GM19025 (cell line): Measurements from ENCODE around the gene FAM89B.
"Not testable (repeated sequence)": the region's sequence is repeated elsewhere in the genome, so short reads cannot be mapped to it uniquely, and the experiment has no call there.

Experiments used
- ATAC-seq: cut with Tn5 transposase; IDR thresholded peaks from one replicate; pipeline ENCODE4 v1.9.1; 2021; ENCODE audit warnings: mild to moderate bottlenecking, low read depth, moderate library complexity; ENCODE audit not compliant: unreplicated experiment

The FAM89B gene

DNA sequence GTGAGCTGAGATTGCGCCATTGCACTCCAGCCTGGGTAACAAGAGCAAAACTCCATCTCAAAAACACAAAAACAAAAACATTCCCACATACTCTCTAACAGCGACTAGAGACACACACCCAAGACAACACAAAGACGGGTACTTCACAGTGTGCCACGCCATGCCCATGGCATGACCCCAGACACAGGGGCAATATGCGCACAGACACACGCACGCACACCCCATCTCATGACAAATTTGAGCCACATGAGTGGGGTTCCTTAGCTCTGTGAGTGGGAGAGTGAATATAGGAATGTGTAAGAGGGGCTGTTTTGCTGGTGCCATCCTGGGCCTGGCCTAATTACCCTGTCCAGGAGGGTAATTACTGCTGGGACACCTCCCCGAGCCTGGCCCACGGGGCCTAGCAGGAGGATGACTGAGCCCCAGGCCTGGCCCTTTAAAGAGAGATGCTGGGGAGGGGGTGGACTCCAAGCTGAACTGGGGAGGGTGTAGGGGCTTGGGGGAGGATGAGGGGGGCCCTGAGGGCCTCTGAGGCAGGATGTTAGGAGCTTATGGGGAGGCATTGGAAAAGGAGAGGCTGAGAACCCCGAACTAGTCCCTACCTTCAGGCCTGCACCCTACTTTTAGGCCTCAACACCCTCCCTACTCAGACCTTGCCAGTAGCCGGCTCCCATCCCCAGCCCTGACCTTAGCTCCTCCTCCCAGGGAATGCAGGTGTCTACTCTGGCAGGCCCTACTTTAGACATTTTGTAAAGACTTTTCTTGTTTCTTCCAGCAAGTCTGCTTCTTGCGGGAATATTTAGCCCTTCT lies 15.7 kb upstream of the FAM89B start:
- no peak for ATAC-seq

DNA sequence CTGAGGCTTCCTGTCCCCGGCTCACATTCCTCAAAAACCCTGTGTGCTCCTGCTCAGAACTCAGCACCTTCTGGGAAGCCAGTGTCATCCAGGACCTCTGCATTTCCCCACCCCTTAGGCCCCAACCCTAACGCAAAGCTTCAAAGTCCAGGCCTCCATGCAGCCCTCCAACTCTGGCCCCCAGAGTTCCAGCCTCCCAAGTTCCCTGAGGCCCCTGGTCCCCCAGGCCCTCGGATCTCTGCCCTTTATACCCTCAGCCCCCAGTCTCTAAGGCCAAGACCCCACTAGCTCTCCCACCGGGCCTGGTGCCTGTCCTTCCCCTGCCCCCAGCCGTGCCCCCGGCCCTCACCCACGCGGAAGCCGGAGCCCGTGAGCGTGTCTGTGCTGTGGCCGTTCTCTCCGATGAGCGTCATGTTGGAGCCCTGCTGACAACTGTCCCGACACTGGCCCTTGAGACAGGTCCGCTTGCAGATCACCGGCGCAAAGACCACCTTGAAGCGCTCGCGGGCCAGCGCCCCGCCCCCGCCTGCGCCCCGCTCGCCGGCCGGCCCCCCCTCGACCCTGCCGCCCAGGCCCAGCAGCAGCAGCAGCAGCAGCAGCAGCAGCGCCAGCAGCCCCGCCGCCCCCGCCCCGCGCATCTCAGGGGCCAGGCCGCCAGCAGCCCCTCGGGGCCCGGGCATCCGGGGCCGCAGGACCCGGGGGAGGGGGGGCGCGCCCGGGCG lies 14.9 kb upstream of the FAM89B start:
- no peak for ATAC-seq

DNA sequence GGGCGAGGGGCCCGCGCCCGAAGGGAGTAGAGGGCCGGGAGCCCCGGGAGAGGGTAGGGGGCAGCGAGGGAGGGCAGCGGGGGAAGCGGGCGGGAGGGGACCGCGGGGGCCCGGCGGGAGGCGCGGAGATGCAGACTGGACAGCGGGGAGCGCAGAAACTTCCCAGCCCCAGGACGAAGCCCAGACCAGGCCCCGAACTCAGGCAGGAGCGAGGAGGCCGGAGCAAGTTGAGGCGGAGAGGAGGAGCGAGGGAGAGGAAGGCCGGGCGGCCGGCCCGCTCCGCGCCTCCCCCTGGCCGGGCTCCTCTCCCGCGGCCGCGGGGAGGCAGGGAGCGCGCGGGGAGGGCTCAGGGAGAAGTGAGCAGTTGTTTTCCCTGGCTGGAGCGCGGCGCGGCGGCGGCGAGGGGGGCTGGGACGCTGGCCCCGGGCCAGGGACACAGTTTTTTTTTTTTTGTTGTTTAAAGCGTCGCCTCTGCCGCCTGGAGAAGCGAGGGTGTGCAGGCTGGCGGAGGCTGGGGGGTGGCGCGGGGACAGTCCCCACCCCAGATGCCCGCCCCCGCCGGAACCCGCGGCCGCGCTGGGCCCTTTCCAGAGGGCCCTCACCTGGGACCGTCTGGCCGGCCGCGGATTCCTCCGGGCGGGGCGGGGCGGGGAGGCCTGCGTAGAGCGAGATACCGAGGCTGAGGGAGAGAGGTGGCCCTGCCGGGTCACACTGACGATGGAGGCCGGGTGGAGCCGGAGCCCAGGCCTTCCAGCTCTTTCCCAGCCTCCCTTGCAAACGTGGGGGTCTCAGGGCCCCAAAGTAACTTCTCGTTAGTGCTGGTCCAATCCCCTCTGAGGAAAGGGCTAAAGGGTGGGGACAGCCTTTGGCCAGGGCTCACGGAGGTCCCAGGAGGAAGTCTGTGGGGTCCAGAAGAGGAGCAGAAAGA lies 14.1 kb upstream of the FAM89B start, which contains the start of gene LTBP3:
LTBP3 (minus strand) TSS at position 358 of the 928 bp plus-strand sequence. CDS start 400 bp downstream, outside the sequence.
- ATAC-seq, result no peak

DNA sequence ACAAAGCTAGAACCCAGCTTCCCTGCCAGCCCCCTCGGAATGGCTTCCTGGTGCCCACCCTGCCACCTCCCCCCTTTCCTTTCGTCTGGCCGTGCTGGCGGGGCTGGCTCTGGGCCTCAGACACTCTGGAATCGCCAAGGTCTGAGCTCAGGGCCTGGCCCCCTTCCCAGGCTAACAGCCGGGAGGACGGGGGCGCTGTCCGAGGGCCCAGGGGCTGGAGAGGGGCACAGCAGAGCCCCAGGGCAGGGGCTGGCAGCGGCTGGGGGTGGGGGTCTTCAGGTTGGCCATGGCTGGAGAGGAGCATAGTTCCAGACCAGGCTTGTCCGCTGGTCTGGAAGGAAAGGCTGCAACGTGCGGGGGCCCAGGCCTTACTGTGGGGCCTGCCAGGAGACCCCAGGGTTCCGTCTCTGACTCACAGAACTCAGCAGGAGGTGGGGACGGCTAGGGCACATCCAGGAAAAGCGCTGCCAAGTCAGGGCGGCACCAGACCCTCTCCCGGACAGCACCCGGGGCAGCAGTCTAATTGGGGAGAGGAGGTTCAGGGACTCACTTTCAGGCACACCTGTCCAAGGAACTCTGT lies 13.3 kb upstream of the FAM89B start:
- no peak for ATAC-seq

DNA sequence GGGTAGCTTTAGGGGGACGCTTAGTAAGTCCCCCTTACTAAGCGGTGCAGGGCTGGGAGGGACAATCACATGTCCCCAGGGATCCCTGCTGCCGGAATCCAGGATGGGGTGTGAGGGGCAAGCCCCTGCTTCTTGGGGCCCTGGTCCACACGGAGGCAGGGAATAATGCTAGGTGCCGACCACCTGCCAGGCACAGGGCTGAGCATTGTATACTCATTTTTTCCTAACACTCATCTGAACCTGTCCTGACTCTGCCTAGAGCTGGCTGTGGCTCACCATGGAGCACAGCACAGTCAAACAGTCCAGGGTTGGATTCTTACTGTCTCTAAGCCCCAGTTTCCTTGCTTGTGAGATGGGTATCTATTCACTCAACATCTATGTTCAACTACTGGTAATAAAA lies 12.8 kb upstream of the FAM89B start:
- ATAC-seq, result no peak

DNA sequence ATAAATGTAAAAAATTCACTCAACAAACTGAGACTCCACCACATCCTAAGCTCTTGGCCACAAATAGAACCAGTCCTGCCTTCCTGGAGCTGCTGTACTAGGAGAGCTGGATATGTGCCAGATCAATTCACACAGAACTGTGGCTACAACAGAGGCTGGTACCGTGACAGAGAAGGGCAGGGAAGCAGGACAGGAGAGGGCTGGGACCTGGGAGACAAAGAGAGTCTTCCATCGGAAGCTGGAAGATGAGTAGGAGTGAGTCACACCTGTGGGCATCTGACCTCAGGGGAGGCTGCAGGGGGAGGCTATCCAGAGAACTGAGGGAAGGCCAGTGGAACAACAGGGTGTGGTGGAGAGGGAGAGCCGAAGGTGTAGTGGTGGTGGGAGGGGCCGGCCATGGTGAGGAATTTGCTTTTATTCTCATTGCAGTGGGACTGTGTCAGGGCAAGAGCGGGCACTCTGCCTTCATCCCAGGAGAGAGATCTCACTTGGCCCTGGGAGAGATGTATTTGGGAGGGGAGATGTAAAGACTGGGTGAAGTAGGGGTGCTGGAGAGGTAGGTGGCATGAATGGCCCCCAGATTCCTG lies 12.3 kb upstream of the FAM89B start:
- ATAC-seq, result no peak

DNA sequence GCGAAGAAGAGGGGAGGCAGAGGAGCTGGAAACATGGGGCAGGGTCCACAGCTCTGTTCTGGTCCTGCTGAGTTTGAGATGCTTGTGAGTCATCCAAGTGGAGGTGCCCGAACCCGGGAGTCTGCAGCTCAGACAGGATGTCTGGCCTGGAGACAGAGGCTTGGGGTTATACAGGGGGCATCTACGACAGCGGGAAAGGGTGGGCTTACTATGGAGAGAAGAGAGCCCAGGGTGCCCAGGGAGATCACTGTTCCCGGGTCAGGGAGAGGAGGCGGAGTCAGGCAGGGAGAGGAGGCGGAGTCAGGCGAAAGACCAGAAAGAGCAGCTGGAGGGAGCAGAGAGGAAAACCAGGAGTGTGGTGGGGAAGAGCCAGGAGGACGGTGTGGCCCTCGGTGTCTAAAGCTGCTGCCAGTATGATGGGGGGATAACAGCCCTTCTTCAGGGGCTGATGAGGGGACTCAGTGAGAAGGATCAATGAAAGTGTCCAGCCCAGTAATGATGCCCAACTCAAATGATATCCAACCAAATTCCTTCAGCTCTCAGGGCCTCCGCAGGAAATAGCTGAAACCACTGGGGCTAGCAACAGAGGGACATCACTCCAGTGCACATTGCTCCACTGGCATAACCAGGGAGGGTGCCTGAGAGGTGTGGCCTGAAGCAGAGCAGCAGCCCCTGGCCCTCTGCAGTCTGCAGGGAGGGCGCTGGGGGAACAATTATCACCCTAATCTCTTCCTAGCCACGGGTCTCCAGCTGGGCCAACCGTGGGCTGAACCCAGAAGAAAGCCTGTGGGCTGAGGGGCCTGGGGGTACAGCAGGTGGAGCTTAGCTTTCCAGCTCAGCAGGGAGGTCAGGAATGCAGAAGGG lies 11.6 kb upstream of the FAM89B start:
- no peak for ATAC-seq

DNA sequence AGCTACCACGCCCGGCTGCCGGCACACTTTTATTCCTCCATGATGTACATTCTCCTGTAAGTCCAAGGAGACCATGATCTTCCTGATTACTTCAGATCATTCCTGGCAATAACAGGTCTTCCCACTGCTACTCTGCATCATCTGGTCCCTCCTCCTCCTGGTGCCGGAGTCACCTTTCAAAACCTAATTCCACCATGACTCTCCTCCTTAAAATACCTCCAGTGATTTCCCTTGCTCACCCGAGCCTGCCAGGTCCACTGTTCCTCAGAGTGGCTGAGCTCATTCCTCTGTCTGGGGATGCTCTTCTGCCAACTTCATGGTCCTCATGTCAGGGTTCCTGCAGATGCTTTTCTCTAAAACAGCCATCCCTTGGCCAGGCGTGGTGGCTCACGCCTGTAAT lies 10.3 kb upstream of the FAM89B start:
- no peak for ATAC-seq

DNA sequence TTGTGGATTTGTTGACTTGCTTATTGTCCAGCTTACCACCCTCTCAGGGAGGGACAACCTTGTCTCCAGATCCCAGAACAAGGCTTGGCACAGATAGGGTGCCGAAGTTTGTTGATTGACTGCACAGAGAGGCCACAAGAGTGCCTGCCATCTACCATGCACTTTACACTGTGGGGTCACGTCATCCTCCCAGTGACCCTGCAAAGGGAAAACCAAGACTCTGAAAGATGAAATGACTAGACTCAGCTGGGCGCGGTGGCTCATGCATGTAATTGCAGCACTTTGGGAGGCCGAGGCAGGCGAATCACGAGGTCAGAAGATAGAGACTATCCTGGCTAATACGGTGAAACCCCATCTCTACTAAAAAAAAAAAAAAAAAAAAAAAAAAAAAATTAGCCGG lies 9.6 kb upstream of the FAM89B start:
- ATAC-seq, result no peak

DNA sequence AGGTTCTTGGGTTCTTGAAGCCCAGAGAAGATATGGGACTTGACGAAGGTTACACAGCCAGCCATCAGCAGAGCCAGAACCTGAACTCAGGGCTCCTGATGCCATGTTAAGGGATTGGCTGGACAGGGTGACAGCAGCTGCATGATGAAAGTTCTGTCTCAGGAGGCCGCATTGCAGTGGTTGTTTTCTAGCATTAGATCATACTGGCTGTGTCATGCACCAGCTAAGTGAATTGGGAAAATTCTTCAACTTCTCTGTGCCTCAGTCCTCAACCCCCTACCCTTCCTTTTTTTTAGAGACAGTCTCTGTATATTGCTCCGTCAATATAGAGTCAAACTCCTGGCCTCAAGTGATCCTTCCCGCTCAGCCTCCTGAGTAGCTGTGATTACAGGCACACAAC lies 8.7 kb upstream of the FAM89B start:
- no peak for ATAC-seq

DNA sequence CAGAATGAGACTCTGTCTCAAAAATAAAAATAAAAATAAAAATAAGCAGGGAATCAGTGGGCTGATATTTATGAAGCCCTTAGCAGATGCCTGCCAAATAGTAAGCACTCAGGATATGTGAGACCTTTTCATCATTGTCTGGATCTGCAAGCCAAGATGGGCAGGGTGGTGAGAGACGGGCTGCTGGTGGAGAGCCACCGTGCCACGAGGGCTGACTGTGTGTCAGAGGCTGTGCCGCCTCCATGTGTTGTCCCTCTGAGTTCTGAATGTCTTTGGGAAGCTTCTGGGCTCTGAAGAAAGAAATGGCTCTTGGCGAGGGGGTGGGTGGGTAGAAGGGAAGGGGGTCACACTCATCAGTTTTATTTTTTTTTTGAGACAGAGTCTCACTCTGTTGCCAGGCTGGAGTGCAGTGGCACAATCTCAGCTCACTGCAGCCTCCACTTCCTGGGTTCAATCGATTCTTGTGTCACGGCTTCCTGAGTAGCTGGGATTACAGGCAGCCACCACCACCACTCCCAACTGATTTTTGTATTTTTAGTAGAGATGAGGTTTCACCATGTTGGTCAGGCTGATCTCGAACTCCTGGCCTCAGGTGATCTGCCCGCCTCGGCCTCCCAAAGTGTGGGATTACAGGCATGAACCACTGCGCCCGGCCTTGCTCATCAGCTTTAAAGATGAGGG lies 7.3 kb upstream of the FAM89B start:
- not testable (repeated sequence) for ATAC-seq

DNA sequence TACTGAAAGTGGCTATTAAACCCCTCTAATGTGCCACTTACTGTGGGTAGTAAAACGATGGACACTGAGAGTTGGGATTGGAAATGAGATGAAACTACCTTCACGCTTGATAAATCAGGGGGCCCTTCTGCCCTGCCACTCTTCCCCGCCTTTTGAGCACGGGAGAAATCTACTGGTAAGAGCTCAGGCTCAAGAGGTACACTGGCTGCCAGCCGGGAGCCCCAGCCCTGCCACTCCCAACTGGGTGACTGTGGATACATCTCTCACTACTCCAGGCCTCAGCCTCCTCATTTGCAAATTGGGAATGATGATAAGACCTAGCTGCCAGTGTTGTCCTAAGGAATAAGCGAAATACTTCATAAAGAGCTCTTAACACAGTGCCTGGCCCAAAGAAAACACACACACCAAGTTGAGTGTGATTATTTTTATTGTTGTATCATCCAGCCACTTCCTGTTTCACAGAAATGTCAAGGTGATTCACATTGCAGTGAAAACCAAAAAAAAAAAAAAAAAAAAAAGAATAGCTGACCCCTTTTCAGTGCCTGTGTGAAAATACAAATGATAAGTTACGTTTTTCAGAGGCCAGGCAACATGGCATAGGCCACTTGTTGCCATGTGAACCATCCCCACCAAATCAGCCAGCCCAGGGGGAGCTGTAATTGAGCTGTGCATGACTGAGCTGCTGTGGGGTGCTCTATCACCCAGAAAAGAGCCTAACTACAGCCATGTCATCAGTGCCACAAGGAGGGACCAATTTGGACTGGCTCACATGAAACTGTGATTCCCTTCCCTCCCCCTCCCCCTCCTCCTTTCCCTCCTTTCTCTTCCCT lies 6.5 kb upstream of the FAM89B start:
- no peak for ATAC-seq

DNA sequence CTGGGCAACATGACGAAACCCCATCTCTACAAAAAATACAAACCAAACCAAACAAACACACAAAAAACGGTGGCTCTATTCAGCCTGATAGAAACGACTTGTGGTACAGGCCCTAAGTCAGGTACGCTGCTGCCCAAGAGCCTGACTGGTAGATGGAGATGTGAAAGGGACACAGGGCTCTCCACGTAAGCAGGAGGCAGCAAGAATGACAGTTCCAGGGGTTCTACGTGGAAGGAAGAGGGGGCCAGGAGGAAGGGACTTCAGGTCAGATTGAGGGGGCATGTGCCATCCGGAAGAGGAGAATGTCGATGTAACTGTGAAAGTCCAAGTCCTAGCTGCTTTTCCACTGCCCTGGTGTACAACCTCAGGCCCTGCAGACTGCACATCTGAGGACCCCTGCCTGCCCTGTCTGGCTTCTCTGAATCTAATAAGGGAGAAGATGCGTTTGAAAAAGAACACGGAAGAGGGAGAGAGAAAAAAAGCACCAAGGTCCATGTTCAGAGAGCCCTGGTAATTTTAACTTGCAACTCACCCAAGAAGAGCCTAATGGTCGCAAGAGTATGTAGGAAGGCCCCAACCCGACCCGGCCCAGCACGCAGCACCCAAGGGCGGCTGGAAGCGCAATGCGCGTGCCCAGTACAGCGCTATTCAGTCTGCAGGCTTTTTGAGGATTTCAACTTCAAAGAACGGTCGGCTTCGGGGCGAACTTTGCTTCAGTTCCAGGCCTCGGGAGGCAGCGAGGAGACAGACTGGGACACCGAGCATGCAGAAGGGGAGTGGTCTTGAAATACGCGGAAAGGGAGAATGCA lies 3.0 kb upstream of the FAM89B start:
- ATAC-seq, result no peak

DNA sequence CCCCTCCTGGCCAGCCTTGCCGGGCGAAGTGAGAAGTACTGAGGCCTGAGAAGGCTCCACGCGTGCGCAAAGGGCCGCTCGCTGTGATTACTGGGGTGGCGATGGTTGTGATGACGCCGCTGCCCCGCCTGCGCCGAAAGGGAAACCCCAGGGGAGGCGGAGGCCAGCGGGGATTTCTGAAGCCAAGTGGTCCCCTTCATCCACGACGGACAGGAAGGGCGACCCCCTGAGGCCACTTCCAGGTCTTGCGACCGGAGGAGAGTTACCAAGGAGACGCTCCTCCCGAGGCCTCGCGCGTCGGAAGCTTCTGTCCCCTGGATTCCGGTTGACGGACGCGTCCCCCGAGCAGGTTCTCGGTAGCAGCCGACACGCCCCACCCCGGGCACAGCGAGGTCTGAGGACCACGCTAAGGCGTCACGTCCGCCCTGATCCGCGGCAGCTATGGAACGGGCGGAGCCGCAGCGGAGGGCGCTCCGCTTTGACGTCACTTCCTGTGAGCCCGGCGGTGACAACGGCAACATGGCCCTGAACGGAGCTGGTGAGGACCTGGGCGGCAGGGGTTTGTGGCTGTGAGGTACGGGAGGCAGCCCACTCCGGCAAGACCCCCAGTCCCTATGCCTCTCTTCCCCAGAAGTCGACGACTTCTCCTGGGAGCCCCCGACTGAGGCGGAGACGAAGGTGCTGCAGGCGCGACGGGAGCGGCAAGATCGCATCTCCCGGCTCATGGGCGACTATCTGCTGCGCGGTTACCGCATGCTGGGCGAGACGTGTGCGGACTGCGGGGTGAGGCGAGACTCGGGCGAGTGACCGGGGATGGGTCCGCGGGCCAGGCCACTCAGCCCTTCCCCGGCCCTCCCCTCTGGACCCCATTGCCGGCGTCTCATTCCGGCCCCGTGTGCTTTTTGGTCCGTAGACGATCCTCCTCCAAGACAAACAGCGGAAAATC lies 2.1 kb upstream of the FAM89B start, which contains the start of gene ZNRD2:
ZNRD2 (plus strand) TSS at position 505 of the 946 bp plus-strand sequence; CDS start at position 520, 15 bp downstream.
- peak; percentile 60 for ATAC-seq

DNA sequence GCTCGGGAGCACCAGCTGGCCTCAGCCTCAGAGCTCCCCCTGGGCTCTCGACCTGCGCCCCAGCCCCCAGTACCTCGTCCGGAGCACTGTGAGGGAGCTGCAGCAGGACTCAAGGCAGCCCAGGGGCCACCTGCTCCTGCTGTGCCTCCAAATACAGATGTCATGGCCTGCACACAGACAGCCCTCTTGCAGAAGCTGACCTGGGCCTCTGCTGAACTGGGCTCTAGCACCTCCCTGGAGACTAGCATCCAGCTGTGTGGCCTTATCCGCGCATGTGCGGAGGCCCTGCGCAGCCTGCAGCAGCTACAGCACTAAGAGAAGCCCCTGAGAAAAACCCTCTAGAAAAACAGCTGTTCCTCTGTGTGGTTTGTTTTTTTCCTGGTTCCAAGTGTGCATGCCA lies 918 bp upstream of the FAM89B start:
- no peak for ATAC-seq

DNA sequence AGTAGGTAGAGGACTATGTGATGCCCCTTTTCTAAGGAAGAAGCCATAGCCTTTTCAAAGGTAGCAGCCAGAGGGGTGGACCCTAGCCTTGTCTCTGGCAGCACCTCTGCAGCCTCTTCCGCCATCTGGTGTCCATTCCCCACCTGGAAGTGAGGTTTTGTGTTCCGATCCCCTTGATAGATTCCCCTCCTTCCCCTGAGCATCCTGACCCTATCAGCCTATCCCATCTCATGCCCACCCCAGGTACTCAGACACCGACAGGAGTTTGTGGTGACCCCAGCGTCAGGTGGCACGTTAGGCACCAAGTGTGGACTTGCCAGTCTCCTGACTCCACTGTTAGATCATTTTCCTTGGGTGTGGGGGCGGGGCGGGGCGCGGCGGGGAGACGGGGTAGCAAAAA lies 398 bp upstream of the FAM89B start:
- ATAC-seq, result no peak
